Esophagus muscularis mucosa (tissue), 4 donors: ENCODE data around the gene SLC22A17. TPM values are rescaled to one million over a fixed set of nuclear protein-coding genes. Genes with fewer than 3 reads are reported as not detected.

Experiments
- DNase-seq: peaks from one replicate; pipeline ENCODE4 v3.0.0-alpha.2; 2017; ENCODE audit errors: extremely low spot score
- H3K27ac ChIP-seq, 4 donors: fragments of 200-600 bp; sonication (generic); replicated peaks in 1 of 4; 1 replicate in 3 of 4; 2 replicates in 1 of 4; pipeline ENCODE4 v1.5.1; 2016 to 2019; ENCODE audit warnings: mild to moderate bottlenecking in 1 of 4
- H3K27me3 ChIP-seq, 4 donors: fragments of 200-600 bp; sonication (generic); one replicate each; pipeline versions ENCODE4 v1.5.1 to v1.6.0; 2016 to 2019
- H3K36me3 ChIP-seq, 4 donors: fragments of 200-600 bp; sonication (generic); one replicate each; pipeline ENCODE4 v1.5.1; 2016 to 2019
- H3K4me1 ChIP-seq, 4 donors: fragments of 200-600 bp; sonication (generic); one replicate each; pipeline ENCODE4 v1.5.1; 2016 to 2019
- H3K4me3 ChIP-seq, 4 donors: fragments of 200-600 bp; sonication (generic); 1 replicate in 2 of 4; 2 replicates in 2 of 4; pipeline ENCODE4 v1.5.1; 2016 to 2019; ENCODE audit warnings: mild to moderate bottlenecking in 4 of 4, moderate library complexity in 1 of 4
- H3K9me3 ChIP-seq, 4 donors: fragments of 200-600 bp; sonication (generic); 1 replicate in 3 of 4; 2 replicates in 1 of 4; pipeline ENCODE4 v1.5.1; 2016 to 2019
- CTCF ChIP-seq, 3 experiments: fragments of 200-600 bp in 2 of 3; fragments of 450-650 bp in 1 of 3; sonication (generic) in 2 of 3; IDR thresholded peaks; one replicate each; pipeline ENCODE4 v1.5.1; 2017 to 2019; ENCODE audit warnings: antibody characterized with exemption in 3 of 3, mild to moderate bottlenecking in 2 of 3, moderate library complexity in 1 of 3
- EP300 ChIP-seq: sonication (generic); formaldehyde crosslinking; IDR thresholded peaks from one replicate; pipeline ENCODE4 v1.6.1; 2017; ENCODE audit warnings: antibody characterized with exemption
- POLR2A ChIP-seq: fragments of 450-650 bp; IDR thresholded peaks from one replicate; pipeline ENCODE4 v1.6.1; 2017; ENCODE audit warnings: antibody characterized with exemption, moderate library complexity, mild to moderate bottlenecking, low read depth
- POLR2AphosphoS5 ChIP-seq, 2 donors: sonication (generic); formaldehyde crosslinking; IDR thresholded peaks; one replicate each; pipeline ENCODE4 v1.6.1; 2017; ENCODE audit warnings: antibody characterized with exemption in 2 of 2
- WGBS: methylation state at CpG from one replicate; pipeline ENCODE4 v1.1.5; 2018; 5-methylcytosine and 5-hydroxymethylcytosine counted together
- intact Hi-C: fragments of 100-400 bp; cut with DNase I; formaldehyde crosslinking; loops from one replicate; pipeline ENCODE4 v1.15.1; 2023
- total RNA-seq, 4 donors: library from RNA; depleted of rRNA; stranded (reverse); fragments of >200 nt; gene quantifications; one replicate each; pipeline versions ENCODE4 v1.1.0 to v1.2.1, GENCODE V29; 2016

The SLC22A17 gene
- total RNA-seq, 4 donors from 2014 or later, result 12.5 to 36.9 (median 24.9) TPM

DNA sequence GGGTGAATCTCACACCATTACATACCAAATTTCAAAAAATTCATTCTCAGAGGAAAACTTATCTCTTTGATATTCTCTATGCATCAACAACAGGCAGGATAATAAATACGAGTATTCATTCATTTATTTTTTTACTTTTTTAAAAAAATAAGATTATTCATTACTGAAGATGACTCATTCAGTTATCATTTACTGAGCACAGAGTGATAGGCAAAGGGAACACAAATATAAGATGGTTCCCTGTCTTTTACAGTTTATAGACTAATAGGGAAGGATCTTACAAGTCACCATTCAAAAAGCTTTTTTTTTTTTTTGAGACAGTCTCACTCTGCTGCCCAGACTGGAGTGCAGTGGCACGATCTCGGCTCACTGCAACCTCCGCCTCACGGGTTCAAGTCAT lies 36.4 kb downstream of the SLC22A17 start:
- WGBS, result 88% methylated on average over 5 of the region's 5 CpGs
- H3K4me1 ChIP-seq, result peaks cover 0 to 8% (median 7%) of the 10 kb centered on the region in 4 donors

DNA sequence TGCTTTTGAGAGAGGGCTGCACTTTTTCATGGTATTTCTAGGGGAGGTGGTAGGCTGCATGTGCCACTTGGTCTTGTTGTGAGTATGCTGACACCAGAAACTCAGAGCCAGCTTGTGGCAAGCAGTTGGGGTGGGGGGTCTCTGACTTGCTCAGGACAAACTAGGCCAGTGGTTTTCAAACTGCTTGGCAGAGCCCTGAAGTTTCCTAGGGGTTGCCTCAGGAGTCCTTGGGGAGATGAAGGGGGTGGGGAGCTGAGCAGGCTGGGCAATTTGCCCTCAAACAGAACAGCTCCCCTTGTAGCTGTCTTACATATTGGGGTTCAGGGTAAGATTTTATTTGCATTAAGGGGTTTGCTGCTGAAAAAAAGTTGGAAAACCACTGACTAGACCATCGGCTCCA lies 42.1 kb downstream of the SLC22A17 start:
- Histone ChIP-seq H3K9me3 (no peaks in the 10 kb centered on the region), H3K4me1 (peaks cover 28 to 42% (median 40%) of the 10 kb centered on the region in 4 donors), H3K27ac (no peak overlapping the region), H3K36me3 (peaks cover 10 to 46% (median 32%) of the 10 kb centered on the region in 4 donors), H3K27me3 (no peaks in the 10 kb centered on the region), H3K4me3 (no peak overlapping the region)
- 75% methylated on average over 1 of the region's 1 CpG for WGBS
- intact Hi-C loops, result loop anchor here (10.0 kb wide), 1 partner anchor 386 kb away; the partner anchor contains the start of gene PRMT5
- no peak for DNase-seq
- TF ChIP-seq EP300, result no peak
- no peak for TF ChIP-seq CTCF (IDR thresholded peaks at IDR 0.05)
- TF ChIP-seq POLR2AphosphoS5 (IDR thresholded peaks at IDR 0.05), result no peak
- no peak for TF ChIP-seq POLR2A

More for the DNA sequence above, 36.4 kb downstream of the SLC22A17 start:
- DNase-seq, result no peak
- TF ChIP-seq EP300 (no peak), CTCF (IDR thresholded peaks at IDR 0.05) (no peak), POLR2A (no peak)
- Histone ChIP-seq H3K27me3 (no peaks in the 10 kb centered on the region), H3K36me3 (peaks cover under 1 to 15% (median 5%) of the 10 kb centered on the region in 4 donors), H3K27ac (no peak overlapping the region), H3K4me3 (no peak overlapping the region), H3K9me3 (no peaks in the 10 kb centered on the region)
- intact Hi-C loops, result loop anchor here (10.0 kb wide), 1 partner anchor 391 kb away; the partner anchor contains the start of gene PRMT5

- intact Hi-C loops, result loop anchor here (10.0 kb wide), 2 partner anchors 184 to 1136 kb away; partner anchors contain the start of gene SDR39U1
- peaks cover 31 to 46% (median 41%) of the 10 kb centered on the region in 4 donors for H3K4me1 ChIP-seq
These were observed 43.8 kb downstream of the SLC22A17 start for GRCh38 chr14:23308721-23309445.

More at GRCh38 chr14:23308721-23309445, 43.8 kb downstream of the SLC22A17 start:
- H3K27ac ChIP-seq, result peak overlapping the region in 2 of 4 donors; percentile 91
- peaks cover 10 to 46% (median 32%) of the 10 kb centered on the region in 4 donors for H3K36me3 ChIP-seq
- no peaks in the 10 kb centered on the region for H3K9me3 ChIP-seq
- no peak for TF ChIP-seq POLR2AphosphoS5 (IDR thresholded peaks at IDR 0.05)
- TF ChIP-seq EP300, result no peak
- no peak for TF ChIP-seq CTCF (IDR thresholded peaks at IDR 0.05)
- no peak for TF ChIP-seq POLR2A
- no peak overlapping the region for H3K4me3 ChIP-seq
- DNase-seq, result no peak
- H3K27me3 ChIP-seq, result no peaks in the 10 kb centered on the region
- WGBS, result 88% methylated on average over 17 of the region's 17 CpGs
